ENCODE measurements around the gene LSM7. TPM values are rescaled to one million over a fixed set of nuclear protein-coding genes. Genes with fewer than 3 reads are reported as not detected.

Gene LSM7
- total RNA-seq, 4 donors from 2014 or later, result 51.8 to 95.7 (median 71.9) TPM

- no peak for TF ChIP-seq CTCF (IDR thresholded peaks at IDR 0.05; ENCODE audit: low read depth)
These were observed 25.7 kb upstream of the LSM7 start for GRCh38 chr19:2353887-2354592.

- TF ChIP-seq CTCF (IDR thresholded peaks at IDR 0.05; ENCODE audit: low read depth), result no peak
These were observed 24.9 kb upstream of the LSM7 start for GRCh38 chr19:2353159-2353886.

GRCh38 chr19:2352121-2352520, 23.7 kb upstream of the LSM7 start:
- TF ChIP-seq CTCF (IDR thresholded peaks at IDR 0.05; ENCODE audit: low read depth), result no peak

- no peak for TF ChIP-seq CTCF (IDR thresholded peaks at IDR 0.05; ENCODE audit: low read depth)
These were observed 23.2 kb upstream of the LSM7 start for GRCh38 chr19:2351591-2351990.

- no peak for TF ChIP-seq CTCF (IDR thresholded peaks at IDR 0.05; ENCODE audit: low read depth)
These were observed 22.3 kb upstream of the LSM7 start for GRCh38 chr19:2350656-2351055.

- no peak for TF ChIP-seq CTCF (IDR thresholded peaks at IDR 0.05; ENCODE audit: low read depth)
These were observed 17.6 kb upstream of the LSM7 start for GRCh38 chr19:2345794-2346663.

GRCh38 chr19:2345076-2345475, 16.7 kb upstream of the LSM7 start:
- TF ChIP-seq CTCF (IDR thresholded peaks at IDR 0.05; ENCODE audit: low read depth), result no peak

Measured in subcutaneous adipose tissue (tissue), 4 donors.